ENCODE measurements around the gene DOCK10.

The DOCK10 gene

GRCh38 chr2:225040856-225041206 lies 1.4 kb downstream of the DOCK10 start:
- DNase-seq: peak in 1 of 2 experiments; percentile 71

- DNase-seq: peak in 1 of 2 experiments; percentile 43
These were observed 2.1 kb downstream of the DOCK10 start for GRCh38 chr2:225040142-225040541.

GRCh38 chr2:225038231-225038523 lies 4.1 kb downstream of the DOCK10 start:
- no peak for DNase-seq

GRCh38 chr2:225037415-225038230 lies 4.6 kb downstream of the DOCK10 start:
- DNase-seq: no peak

GRCh38 chr2:225036431-225036830 lies 5.8 kb downstream of the DOCK10 start:
- no peak for DNase-seq

GRCh38 chr2:225033440-225034318 lies 8.6 kb downstream of the DOCK10 start:
- DNase-seq: no peak

- no peak for DNase-seq
These were observed 10.0 kb downstream of the DOCK10 start for GRCh38 chr2:225032246-225032645.

- no peak for DNase-seq
These were observed 10.7 kb downstream of the DOCK10 start for GRCh38 chr2:225031599-225031998.

GRCh38 chr2:225030893-225031292 lies 11.4 kb downstream of the DOCK10 start:
- DNase-seq: no peak

DNA sequence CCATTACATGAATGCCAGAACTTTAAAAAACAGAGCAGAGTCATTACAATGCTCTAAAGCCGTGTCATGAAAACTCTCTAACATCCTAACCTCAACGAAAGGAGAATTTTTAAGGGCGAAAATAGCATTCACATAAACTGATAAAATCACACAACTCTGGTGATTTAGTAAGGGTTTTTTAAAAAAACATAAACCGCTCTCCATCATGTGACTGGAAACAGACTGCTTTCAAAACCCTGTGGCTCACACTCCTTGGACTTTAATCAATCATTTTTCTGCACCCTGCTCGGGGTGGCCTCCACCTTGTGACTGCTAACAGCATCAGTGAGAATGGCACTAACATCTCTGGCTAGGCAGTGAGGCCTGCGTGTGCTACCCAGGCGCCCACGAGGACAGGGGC lies 12.1 kb downstream of the DOCK10 start:
- DNase-seq: no peak

DNA sequence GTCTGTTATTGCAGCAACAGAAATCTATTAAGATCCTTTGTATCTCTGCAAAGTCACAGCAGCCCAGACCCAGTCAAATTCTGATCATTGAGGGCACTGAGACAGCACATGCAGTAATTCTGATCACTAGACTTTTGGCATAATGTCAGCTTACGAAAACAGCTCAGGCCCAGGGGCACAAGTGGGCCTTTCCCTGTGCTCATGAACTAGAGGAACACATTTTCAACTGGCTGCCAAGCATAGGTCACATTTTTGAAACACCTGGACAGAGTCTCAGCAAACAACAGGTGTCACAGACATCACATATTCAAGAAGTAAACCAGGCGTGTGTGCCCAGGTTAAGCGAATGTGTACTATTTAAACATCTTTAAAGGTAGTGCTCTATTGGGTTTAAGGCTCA lies 13.7 kb downstream of the DOCK10 start:
- no peak for DNase-seq

DNA sequence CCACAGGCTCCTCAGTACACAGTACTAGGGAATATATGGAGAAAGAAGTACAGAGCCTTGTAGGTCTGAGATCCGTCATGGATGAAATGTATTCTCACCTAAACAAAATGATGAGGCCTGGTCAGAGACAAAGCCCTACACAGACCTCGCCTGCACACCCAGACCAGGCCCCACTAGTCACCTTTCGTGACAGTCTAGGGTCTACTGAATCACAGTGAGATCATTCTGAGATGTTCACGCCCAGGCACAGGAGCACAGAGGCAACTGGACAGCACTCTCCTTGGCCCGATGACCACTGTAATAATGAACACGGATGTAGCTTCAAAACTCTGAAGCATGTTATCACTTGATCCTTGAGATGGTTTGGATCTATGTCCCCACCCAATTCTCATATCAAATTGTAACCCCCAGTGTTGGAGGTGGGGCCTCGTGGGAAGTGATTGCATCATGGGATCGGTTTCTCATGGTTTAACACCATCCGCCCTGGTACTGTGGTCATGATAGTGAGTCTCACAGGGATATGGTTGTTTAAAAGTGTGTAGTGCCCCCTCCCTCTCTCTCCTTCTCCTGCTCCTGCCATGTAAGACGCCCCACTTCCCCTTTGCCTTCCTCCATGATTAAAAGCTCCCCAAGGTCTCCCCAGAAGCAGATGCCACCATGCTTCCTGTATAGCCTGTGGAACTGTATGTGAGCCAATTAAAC lies 15.1 kb downstream of the DOCK10 start:
- DNase-seq: peak; percentile 52 to 60

DNA sequence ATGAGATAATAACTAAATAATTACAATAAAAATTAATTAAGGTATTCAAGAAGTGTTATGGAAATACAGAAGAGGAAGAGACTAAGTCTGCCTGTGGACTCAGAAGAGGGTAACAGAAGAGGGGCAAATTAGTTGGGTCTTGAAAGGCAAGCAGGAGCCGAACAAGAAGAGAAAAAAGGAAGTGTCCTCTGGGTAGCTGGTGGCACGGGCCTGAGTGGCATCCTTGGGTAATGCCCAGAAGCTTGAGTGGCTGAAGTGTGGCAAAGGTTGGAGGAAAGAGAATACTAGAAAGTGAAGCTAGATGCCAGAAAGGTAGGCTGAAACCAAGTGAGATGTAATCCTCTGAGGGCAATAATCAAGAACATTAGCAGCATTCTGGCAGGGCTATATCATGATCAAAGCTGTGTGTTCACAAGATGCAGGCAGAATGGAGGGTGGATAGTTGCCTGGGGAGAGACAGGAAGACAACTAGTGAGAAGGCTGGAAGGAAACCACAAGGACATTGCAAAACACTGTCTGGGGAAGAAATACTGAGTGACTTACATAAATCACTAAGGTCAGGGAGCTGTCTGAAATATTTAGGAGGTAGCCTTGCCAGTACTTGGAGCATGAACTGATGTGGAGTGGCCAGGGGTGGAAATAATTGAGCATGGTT lies 16.2 kb downstream of the DOCK10 start:
- DNase-seq: no peak

GRCh38 chr2:225022188-225022587 lies 20.1 kb downstream of the DOCK10 start:
- no peak for DNase-seq

GRCh38 chr2:225020168-225020849 lies 22.0 kb downstream of the DOCK10 start:
- no peak for DNase-seq

DNA sequence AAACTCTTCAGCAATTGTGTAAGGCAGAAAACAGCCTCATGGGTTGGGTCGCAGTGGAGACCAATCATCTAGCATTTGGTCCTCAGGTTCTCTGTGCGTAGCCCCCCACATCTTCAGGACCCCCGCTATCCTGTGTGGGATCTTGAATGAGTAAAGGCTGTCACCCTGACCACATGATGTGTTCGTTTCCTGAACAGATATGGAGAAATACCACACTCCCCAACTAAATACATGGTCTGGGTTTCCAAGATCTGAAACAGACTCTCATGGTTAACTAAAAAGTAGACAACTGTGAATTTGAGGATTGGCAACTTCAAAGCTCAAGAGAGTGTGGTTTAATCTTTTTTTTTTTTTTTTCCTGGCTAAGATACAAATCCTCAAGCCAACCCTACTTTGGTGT lies 23.2 kb downstream of the DOCK10 start:
- DNase-seq: no peak

DNA sequence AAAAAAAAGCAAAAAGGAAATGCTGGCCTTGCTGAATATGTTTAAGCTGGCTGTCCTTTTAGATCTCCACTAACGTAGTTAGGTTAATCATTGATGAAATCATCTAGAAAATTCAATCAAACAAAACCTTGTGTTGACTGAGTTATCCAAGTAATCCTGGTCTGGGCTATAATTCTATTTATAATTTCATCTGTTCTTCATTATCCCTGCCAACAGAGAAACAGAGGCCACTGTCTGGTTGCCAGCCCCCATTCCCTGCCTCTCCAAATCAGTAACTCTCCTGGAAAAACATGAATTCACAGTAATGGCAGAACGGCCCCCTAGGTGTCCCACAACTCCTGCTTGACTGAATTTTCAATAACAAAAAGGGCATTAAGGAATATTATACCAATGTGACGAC lies 24.6 kb downstream of the DOCK10 start:
- no peak for DNase-seq

DNA sequence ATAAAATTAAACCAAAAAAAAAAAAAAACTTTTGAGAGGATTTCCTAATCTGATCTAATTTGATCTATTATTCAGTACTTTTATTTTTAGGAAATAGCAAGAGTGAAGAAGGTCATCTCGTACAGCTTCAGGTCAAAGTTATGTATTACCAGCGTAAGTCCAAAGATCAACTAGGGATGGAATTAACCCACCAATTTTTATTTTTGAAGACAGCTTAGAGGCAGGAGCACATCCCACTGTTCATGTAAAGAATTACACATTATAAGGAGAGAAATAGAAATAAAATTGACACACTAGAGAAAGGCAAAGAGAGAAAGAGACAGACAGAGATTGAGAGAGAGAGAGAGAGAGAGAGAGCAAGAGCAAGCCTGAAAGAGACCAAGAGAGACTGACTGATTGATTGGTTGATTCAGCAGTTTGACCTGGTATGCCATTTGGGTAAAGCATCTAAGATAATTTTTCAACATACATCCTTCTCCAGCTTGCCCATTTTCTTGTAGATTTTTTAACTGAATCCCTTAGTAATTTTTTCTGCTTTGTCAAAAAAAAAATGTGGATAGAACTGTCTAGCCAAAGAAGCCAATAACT lies 25.1 kb downstream of the DOCK10 start:
- DNase-seq: no peak

GRCh38 chr2:225013425-225014365 lies 28.6 kb downstream of the DOCK10 start:
- no peak for DNase-seq

DNA sequence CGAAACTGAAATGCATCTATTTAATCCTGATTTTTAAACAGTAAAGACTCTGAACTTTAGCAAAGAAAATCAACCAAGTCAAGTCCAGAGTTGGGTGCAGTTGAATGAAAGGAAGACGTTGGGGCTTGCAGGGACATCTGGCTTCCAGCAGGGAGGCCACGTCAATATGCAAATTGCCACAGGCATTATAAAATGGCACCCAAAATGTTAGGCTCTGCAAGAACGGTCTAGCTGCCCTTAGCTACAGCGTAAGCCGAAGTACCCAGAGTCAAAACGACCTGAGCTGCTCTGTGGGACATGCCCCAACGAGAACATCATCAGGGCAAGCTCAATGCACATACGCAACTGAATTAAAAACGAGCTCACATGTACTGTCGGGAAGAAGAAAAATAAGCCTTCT lies 30.7 kb downstream of the DOCK10 start:
- no peak for DNase-seq

DNA sequence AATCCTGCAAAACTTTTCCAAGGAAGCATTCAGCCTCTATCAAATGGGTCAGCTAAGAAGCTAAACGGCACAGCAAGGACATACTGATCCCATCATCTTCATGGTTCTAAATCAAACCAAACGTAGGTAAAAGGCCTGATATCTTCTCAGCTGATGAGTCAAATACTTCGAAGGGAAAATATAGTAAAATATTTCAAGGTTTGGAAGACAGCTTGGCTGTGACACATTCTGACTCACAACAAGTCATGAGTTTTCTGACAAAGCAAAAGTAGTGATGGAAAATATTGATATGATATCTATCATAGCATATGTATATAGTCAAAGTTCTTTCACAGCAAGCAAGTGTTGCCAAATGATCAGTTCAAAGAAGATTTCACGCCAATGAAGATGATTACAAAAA lies 31.5 kb downstream of the DOCK10 start:
- no peak for DNase-seq
